ENCODE results near the gene PIGZ. TPM values are rescaled to one million over a fixed set of nuclear protein-coding genes. Genes with fewer than 3 reads are reported as not detected.

Gene PIGZ
- total and polyA plus RNA-seq, 9 of the 15 experiments (the other 6 are each of a cell fraction or from before 2014, with no cell fraction given) = 0.15 to 1.8 (median 0.76) TPM

GRCh38 chr3:196947860-196948441 is 20.7 kb downstream of the PIGZ start:
- Histone ChIP-seq H3K27ac (ENCODE audit: extremely low read depth, low read depth, low read length) (no peak overlapping the region), H3K27me3 (ENCODE audit: control insufficient read depth in 2 of 2, insufficient read depth in 2 of 2, low read length in 2 of 2) (peaks cover 0 to 4% of the 10 kb centered on the region in 2 experiments; a peak in 1 of 5 replicates), H3K9me1 (ENCODE audit: control insufficient read depth, insufficient read depth, low read length) (no peaks in the 10 kb centered on the region), H3K36me3 (ENCODE audit: control insufficient read depth, insufficient read depth, low read length) (peaks cover 15% of the 10 kb centered on the region; the same call in 1 of the 3 replicates), H3K4me1 (replicated peaks in 1 of 2; ENCODE audit: control insufficient read depth in 2 of 2, insufficient read depth in 2 of 2, low read length in 2 of 2) (peaks cover 2 to 20% of the 10 kb centered on the region in 2 experiments; a peak in 4 of 5 replicates), H3K9ac (ENCODE audit: insufficient read depth in 1 of 2, low read depth in 2 of 2, low read length in 2 of 2) (peak overlapping the region in 1 of 2 experiments; percentile 28; a peak in 2 of 4 replicates), H3K9me3 (replicated peaks; ENCODE audit: control insufficient read depth, insufficient read depth, low read depth, low read length) (no peaks in the 10 kb centered on the region), H2AFZ (ENCODE audit: low read depth, low read length) (peak overlapping the region; percentile 80), H4K20me1 (replicated peaks; ENCODE audit: control insufficient read depth, insufficient read depth, low read length) (no peaks in the 10 kb centered on the region), H3K4me2 (ENCODE audit: insufficient read depth, low read length) (no peak overlapping the region), H3K4me3 (no peak overlapping the region), H3K79me2 (ENCODE audit: control insufficient read depth, insufficient read depth, low read length) (peaks cover 21% of the 10 kb centered on the region)
- 78% methylated on average over 22 of the region's 28 CpGs for WGBS (ENCODE audit: insufficient coverage, low coverage, missing lambda C conversion rate)
- ChIA-PET CTCF (ENCODE audit: low intra/inter-chr PET ratio) (no interaction called here), POLR2A (interaction anchor here (0.6 to 0.8 kb wide), 2 partner anchors 10 to 12 kb away, joined by 3 read pairs; no protein-coding TSS in a partner anchor)
- intact Hi-C loops (cut with micrococcal nuclease) (loop anchor here (10.0 kb wide), 2 partner anchors 233 to 423 kb away; partner anchors contain the start of genes CEP19 and PIGX), in situ Hi-C loops (cut with MboI) (no loop called here)
- DNase-seq (ENCODE audit: extremely low read depth in 1 of 4, low spot score in 3 of 4) (no peak), ATAC-seq (peak; percentile 35; the same call in 2 of the 3 replicates), FAIRE-seq (no peak)
- TF ChIP-seq NR2F6 (CRISPR knock-in tag; IDR thresholded peaks at IDR 0.05) (no peak), POU5F1 (IDR thresholded peaks at IDR 0.05; ENCODE audit: borderline replicate concordance, low read depth, low read length, partially characterized antibody) (no peak), EP400 (IDR thresholded peaks at IDR 0.05) (no peak), MYNN (IDR thresholded peaks at IDR 0.05) (no peak), MYNN (CRISPR knock-in tag; IDR thresholded peaks at IDR 0.05) (no peak), RREB1 (CRISPR knock-in tag; IDR thresholded peaks at IDR 0.05) (no peak), HMG20B (CRISPR knock-in tag; IDR thresholded peaks at IDR 0.05) (no peak)
- TF ChIP-seq, protein P1, sequence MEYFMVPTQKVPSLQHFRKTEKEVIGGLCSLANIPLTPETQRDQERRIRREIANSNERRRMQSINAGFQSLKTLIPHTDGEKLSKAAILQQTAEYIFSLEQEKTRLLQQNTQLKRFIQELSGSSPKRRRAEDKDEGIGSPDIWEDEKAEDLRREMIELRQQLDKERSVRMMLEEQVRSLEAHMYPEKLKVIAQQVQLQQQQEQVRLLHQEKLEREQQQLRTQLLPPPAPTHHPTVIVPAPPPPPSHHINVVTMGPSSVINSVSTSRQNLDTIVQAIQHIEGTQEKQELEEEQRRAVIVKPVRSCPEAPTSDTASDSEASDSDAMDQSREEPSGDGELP (CRISPR knock-in tag; IDR thresholded peaks at IDR 0.05; ENCODE audit: borderline replicate concordance) = 0 out of 2 replicates have a peak, but pooled peaks have one; percentile 20
- BruUV-seq (replicated peaks) = no TSS peak
